HCT116 (cell line): ENCODE results near the gene SLC25A36. TPM values are rescaled to one million over a fixed set of nuclear protein-coding genes. Genes with fewer than 3 reads are reported as not detected.

ENCODE experiments used
- ATAC-seq: fragments of 200-7000 bp; cut with Tn5 transposase; 2 replicates; pipeline ENCODE4 v1.9.1; 2020; ENCODE audit warnings: mild to moderate bottlenecking, moderate library complexity
- BruUV-seq: library from RNA; stranded (reverse); fragments of 400-500 nt; replicated peaks from 2 replicates; lab custom pipeline; 2021; lab: Mats Ljungman, UMichigan
- CTCF ChIA-PET: fragments of 300-600 bp; sonication (Branson Sonifier 250); formaldehyde crosslinking; loops from one replicate; lab custom pipeline; 2021; ENCODE audit warnings: antibody characterized with exemption; lab: Charles Lee
- POLR2A ChIA-PET: fragments of 300-600, 350-600 bp; sonication (Branson Sonifier 250); formaldehyde crosslinking; loops from one replicate; lab custom pipeline; 2021; ENCODE audit warnings: antibody characterized with exemption; lab: Charles Lee
- RAD21 ChIA-PET, 2 experiments: fragments of 300-600 bp; sonication (Branson Sonifier 250); formaldehyde crosslinking; loops; one replicate each; lab custom pipeline; 2023; ENCODE audit warnings: low total read pairs in 2 of 2; ENCODE audit not compliant: uncharacterized antibody in 2 of 2, unreplicated experiment in 2 of 2, low non-redundant PET in 1 of 2; lab: Charles Lee
- DNase-seq: peaks from one replicate; pipeline ENCODE4 v3.0.0-alpha.2; 2010; ENCODE audit warnings: low read depth, low spot score
- H2AFZ ChIP-seq: fragments of 200-600 bp; shearing (Covaris generic), sonication (generic); 2 replicates; pipeline ENCODE4 v1.6.1; 2017; ENCODE audit warnings: low read depth, mixed run types, mixed read lengths, antibody characterized with exemption, low read length; ENCODE audit not compliant: poor library complexity, severe bottlenecking
- H3K27ac ChIP-seq: 2 replicates; pipeline ENCODE4 v1.5.1; 2012; ENCODE audit warnings: low read depth, low read length
- H3K27me3 ChIP-seq: fragments of 200-600 bp; sonication (generic); 2 replicates; pipeline ENCODE4 v1.6.1; 2016; ENCODE audit warnings: mixed run types, low read length, mixed read lengths; ENCODE audit not compliant: insufficient read depth
- H3K36me3 ChIP-seq, 2 experiments: fragments of 200-500 bp in 1 of 2; fragments of 200-600 bp in 1 of 2; sonication (Bioruptor generic) in 1 of 2; sonication (generic) in 1 of 2; 2 replicates each; pipeline versions ENCODE4 v1.5.1 to v1.6.1; 2014 to 2016; ENCODE audit warnings: low read length in 2 of 2, inconsistent platforms in 1 of 2, mixed read lengths in 1 of 2, mixed run types in 1 of 2; ENCODE audit not compliant: insufficient read depth in 2 of 2, control insufficient read depth in 1 of 2
- H3K4me1 ChIP-seq, 2 experiments: fragments of 200-600 bp in 1 of 2; sonication (generic) in 1 of 2; 2 replicates each; pipeline versions ENCODE4 v1.5.1 to v1.6.1; 2012 to 2017; ENCODE audit warnings: low read length in 2 of 2, inconsistent platforms in 1 of 2, mild to moderate bottlenecking in 1 of 2, mixed read lengths in 1 of 2, mixed run types in 1 of 2, moderate library complexity in 1 of 2; ENCODE audit not compliant: insufficient read depth in 2 of 2, control insufficient read depth in 1 of 2
- H3K4me2 ChIP-seq: fragments of 200-600 bp; sonication (generic); 2 replicates; pipeline ENCODE4 v1.6.1; 2017; ENCODE audit warnings: mixed run types, low read length, mixed read lengths
- H3K4me3 ChIP-seq, 2 experiments: fragments of 200-600 bp in 1 of 2; sonication (generic) in 1 of 2; replicated peaks in 1 of 2; 2 replicates each; pipeline ENCODE4 v1.5.1; 2011 to 2016; ENCODE audit warnings: low read length in 2 of 2, control low read depth in 1 of 2, low read depth in 1 of 2, mild to moderate bottlenecking in 1 of 2, mixed read lengths in 1 of 2, mixed run types in 1 of 2
- H3K79me2 ChIP-seq: fragments of 200-600 bp; sonication (generic); 2 replicates; pipeline ENCODE4 v1.6.1; 2017; ENCODE audit warnings: mild to moderate bottlenecking, mixed run types, low read length, moderate library complexity, mixed read lengths; ENCODE audit not compliant: insufficient read depth
- H3K9ac ChIP-seq: fragments of 200-600 bp; sonication (generic); 2 replicates; pipeline ENCODE4 v1.6.1; 2016; ENCODE audit warnings: low read length, mixed read lengths
- H3K9me2 ChIP-seq: fragments of 200-600 bp; sonication (generic), shearing (Covaris generic); 2 replicates; pipeline ENCODE4 v1.6.1; 2017; ENCODE audit warnings: mixed run types, mild to moderate bottlenecking, moderate library complexity; ENCODE audit not compliant: insufficient read depth
- H3K9me3 ChIP-seq, 2 experiments: fragments of 200-500 bp in 1 of 2; fragments of 200-600 bp in 1 of 2; sonication (Bioruptor generic) in 1 of 2; sonication (generic) in 1 of 2; 2 replicates each; pipeline ENCODE4 v1.6.1; 2014 to 2017; ENCODE audit warnings: low read length in 2 of 2, mixed read lengths in 2 of 2, inconsistent platforms in 1 of 2, low read depth in 1 of 2, mild to moderate bottlenecking in 1 of 2, mixed run types in 1 of 2, moderate library complexity in 1 of 2; ENCODE audit not compliant: control insufficient read depth in 1 of 2, insufficient read depth in 1 of 2
- H4K20me1 ChIP-seq: fragments of 200-600 bp; sonication (generic), shearing (Covaris generic); 2 replicates; pipeline ENCODE4 v1.6.1; 2017; ENCODE audit warnings: mixed run types, mild to moderate bottlenecking, moderate library complexity; ENCODE audit not compliant: insufficient read depth
- EZH2 ChIP-seq: fragments of 200-600 bp; sonication (generic); IDR thresholded peaks from 2 replicates; pipeline ENCODE4 v1.6.1; 2017; ENCODE audit warnings: antibody characterized with exemption, mixed run types
- YY1 ChIP-seq: IDR thresholded peaks from 2 replicates; pipeline ENCODE4 v1.6.1; 2011; ENCODE audit warnings: low read length, low read depth, moderate library complexity, mild to moderate bottlenecking; ENCODE audit not compliant: insufficient replicate concordance; ENCODE audit errors: extremely low read depth
- ZFX ChIP-seq: fragments of 450-650 bp; IDR thresholded peaks from 2 replicates; pipeline ENCODE4 v1.6.1; 2017
- intact Hi-C: fragments of 100-400 bp; cut with micrococcal nuclease; formaldehyde crosslinking; loops from 2 replicates; pipeline ENCODE4 v1.10.0; 2022
- total RNA-seq: library from RNA; stranded (reverse); gene quantifications from one replicate; pipeline ENCODE4 v1.2.1, GENCODE V29; 2021; ENCODE audit not compliant: unreplicated experiment

SLC25A36 gene
- total RNA-seq, 1 experiment from 2014 or later: 81.2 TPM

DNA sequence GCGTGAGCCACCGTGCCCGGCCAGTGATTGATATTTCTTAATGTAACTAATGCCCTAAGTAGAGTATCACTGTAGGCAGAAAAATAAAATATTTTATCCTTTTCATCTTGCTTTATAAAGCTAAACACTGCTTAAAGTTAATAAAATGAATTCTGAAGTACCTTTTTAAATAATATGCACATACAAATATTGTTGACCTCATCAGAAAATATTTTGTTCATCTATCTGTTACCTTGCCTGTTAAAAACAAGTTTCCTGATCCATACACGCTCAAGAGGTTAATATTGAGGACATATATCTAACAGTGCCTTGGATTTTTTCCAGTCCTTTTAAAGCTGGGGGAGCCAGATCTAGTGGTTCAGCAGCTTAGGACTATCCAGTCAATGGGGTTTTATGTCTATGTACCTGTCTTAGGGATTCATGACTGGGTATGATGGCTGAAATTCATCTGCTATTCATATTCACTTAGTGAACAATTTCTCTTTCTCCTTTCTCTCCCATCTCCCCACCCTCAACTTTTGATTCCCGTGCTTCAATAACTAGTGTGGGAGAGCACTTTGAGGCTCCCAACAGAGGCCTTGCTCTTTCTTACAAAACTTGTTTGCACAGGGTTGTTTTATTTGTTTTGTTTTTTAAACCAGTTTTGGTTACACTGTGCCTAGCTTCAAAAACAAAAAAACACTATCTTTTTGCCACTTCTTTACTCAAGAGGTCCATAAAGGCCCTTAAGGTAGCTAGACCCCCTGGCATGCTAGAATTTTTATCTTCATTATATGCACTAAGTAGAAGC lies 7.0 kb downstream of the SLC25A36 start:
- Histone ChIP-seq H3K36me3 (no peaks in the 10 kb centered on the region), H2AFZ (no peak overlapping the region), H3K27me3 (no peaks in the 10 kb centered on the region), H3K4me2 (no peak overlapping the region), H4K20me1 (peaks cover 27% of the 10 kb centered on the region; the same call in 1 of the 2 replicates), H3K27ac (no peak overlapping the region), H3K9ac (no peak overlapping the region), H3K4me3 (no peak overlapping the region), H3K79me2 (peaks cover 99% of the 10 kb centered on the region), H3K9me2 (no peaks in the 10 kb centered on the region), H3K4me1 (peaks cover 5 to 12% of the 10 kb centered on the region in 2 experiments; a peak in 3 of 4 replicates), H3K9me3 (no peaks in the 10 kb centered on the region)
- no peak for TF ChIP-seq EZH2
- TF ChIP-seq ZFX: no peak
- RAD21 ChIA-PET: no interaction called here
- no TSS peak for BruUV-seq
- intact Hi-C loops: no loop called here
- CTCF ChIA-PET: no interaction called here
- DNase-seq (no peak), ATAC-seq (no peak)
- POLR2A ChIA-PET: no interaction called here

DNA sequence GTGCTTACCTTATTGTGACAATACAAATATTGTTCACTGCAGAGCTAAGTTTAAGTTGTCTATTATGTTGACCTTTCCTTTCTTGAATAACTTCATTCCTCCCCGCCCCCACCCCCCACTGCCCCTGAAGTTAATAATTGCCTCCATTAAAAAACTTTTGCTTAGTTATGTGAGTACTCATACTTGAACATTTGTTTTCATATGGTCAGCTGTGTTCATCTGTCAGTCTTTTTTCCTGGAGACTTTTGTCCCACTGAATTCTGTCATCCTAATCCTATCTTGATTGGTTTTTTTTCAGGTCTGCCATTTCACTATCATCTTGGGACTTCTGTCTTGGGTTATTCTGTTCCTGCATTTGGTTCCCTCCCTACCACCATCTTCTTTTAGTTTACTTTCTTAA lies 8.5 kb downstream of the SLC25A36 start:
- BruUV-seq: no TSS peak
- Histone ChIP-seq H3K27ac (no peak overlapping the region), H3K79me2 (peaks cover 99% of the 10 kb centered on the region), H3K4me1 (peaks cover 3 to 9% of the 10 kb centered on the region in 2 experiments; a peak in 3 of 4 replicates), H3K27me3 (no peaks in the 10 kb centered on the region), H3K4me3 (no peak overlapping the region), H3K4me2 (no peak overlapping the region), H2AFZ (no peak overlapping the region), H3K9me2 (no peaks in the 10 kb centered on the region), H4K20me1 (peaks cover 30% of the 10 kb centered on the region; the same call in 1 of the 2 replicates), H3K9me3 (no peaks in the 10 kb centered on the region), H3K9ac (no peak overlapping the region), H3K36me3 (no peaks in the 10 kb centered on the region)
- RAD21 ChIA-PET: no interaction called here
- POLR2A ChIA-PET: no interaction called here
- ATAC-seq (no peak), DNase-seq (no peak)
- intact Hi-C loops: no loop called here
- TF ChIP-seq YY1: no peak
- CTCF ChIA-PET: no interaction called here
